Esophagus squamous epithelium (tissue), 4 donors: ENCODE data around the gene PAXX.

ENCODE experiments used
- POLR2A ChIP-seq, 4 donors: fragments of 450-650 bp; IDR thresholded peaks; one replicate each; pipeline ENCODE4 v1.6.1; 2017; ENCODE audit warnings: antibody characterized with exemption in 4 of 4, mild to moderate bottlenecking in 4 of 4, moderate library complexity in 3 of 4
- TF ChIP-seq, protein P1 (sequence below), 6 experiments: fragments of 450-650 bp in 4 of 6; fragments of 200-600 bp in 2 of 6; sonication (generic) in 2 of 6; IDR thresholded peaks; one replicate each; pipeline ENCODE4 v1.5.1; 2016 to 2019; ENCODE audit warnings: antibody characterized with exemption in 6 of 6, mild to moderate bottlenecking in 4 of 6, moderate library complexity in 4 of 6

DNA sequence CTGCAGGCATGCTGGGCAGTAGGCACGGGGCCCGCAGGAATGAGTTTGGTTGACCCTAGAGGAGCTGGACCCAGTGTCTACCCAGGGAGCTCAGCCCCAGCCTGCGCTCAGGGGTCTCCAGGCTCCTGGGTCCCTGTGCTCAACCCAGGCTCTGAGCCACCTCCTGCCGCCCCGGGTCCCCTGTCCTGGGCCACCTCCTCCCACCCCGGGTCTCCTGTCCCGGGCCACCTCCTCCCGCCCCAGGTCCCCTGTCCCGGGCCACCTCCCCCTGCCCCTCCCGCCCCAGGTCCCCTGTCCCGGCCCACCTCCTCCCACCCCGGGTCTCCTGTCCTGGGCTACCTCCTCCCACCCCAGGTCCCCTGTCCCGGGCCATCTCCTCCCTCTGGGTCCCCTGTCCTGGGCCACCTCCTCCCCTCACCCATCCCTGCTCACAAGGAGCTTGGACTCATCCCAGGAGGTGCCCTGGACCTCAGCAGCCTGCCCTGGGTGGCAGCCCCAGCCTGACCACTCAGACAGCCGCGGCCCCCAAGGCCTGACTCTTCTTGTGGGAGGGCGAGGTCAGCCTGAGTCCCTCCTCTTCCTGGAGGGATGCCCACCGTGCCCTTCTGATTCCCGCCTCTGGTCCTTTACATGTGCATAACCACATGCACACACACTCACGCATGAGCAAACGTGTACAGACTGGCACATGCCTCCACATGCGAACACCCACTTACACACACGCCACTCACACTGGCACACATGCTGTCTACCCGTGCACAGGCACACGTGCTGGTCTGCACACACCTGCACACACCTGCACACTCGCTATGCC is 37.7 kb upstream of the PAXX start:
- TF ChIP-seq, protein P1, sequence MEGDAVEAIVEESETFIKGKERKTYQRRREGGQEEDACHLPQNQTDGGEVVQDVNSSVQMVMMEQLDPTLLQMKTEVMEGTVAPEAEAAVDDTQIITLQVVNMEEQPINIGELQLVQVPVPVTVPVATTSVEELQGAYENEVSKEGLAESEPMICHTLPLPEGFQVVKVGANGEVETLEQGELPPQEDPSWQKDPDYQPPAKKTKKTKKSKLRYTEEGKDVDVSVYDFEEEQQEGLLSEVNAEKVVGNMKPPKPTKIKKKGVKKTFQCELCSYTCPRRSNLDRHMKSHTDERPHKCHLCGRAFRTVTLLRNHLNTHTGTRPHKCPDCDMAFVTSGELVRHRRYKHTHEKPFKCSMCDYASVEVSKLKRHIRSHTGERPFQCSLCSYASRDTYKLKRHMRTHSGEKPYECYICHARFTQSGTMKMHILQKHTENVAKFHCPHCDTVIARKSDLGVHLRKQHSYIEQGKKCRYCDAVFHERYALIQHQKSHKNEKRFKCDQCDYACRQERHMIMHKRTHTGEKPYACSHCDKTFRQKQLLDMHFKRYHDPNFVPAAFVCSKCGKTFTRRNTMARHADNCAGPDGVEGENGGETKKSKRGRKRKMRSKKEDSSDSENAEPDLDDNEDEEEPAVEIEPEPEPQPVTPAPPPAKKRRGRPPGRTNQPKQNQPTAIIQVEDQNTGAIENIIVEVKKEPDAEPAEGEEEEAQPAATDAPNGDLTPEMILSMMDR (IDR thresholded peaks at IDR 0.05): no peak
- TF ChIP-seq POLR2A (IDR thresholded peaks at IDR 0.05): no peak
